Endothelial cell of umbilical vein (primary cell): ENCODE results near the gene IFRD2. TPM values are rescaled to one million over a fixed set of nuclear protein-coding genes. Genes with fewer than 3 reads are reported as not detected.

Experiments used
- BruUV-seq: library from RNA; stranded (reverse); fragments of 400-500 nt; replicated peaks from 2 replicates; lab custom pipeline; 2021; lab: Mats Ljungman, UMichigan
- CTCF ChIA-PET: fragments of 300-600, 350-600 bp; sonication (Branson Sonifier 250); formaldehyde crosslinking; loops from one replicate; lab custom pipeline; 2021; ENCODE audit warnings: antibody characterized with exemption, inconsistent platforms; lab: Charles Lee
- POLR2A ChIA-PET: fragments of 300-600, 350-600 bp; sonication (Branson Sonifier 250); formaldehyde crosslinking; loops from one replicate; lab custom pipeline; 2021; ENCODE audit warnings: antibody characterized with exemption, inconsistent platforms; lab: Charles Lee
- DNase-seq: peaks from one replicate; pipeline ENCODE4 v3.0.0-alpha.2; 2011; ENCODE audit warnings: low read depth, low spot score
- FAIRE-seq: peaks from 2 replicates; lab custom pipeline; 2011; peaks lifted over from hg19 to GRCh38; lab: Jason Lieb, UNC
- H2AFZ ChIP-seq: 2 replicates; pipeline ENCODE4 v1.6.0; 2012; ENCODE audit warnings: low read depth, low read length, control low read depth, inconsistent platforms
- H3K27ac ChIP-seq: 2 replicates; pipeline ENCODE4 v1.5.1; 2011; ENCODE audit warnings: low read depth, mild to moderate bottlenecking, control low read depth, low read length, moderate library complexity; ENCODE audit not compliant: insufficient read depth
- H3K27me3 ChIP-seq, 2 experiments: 2 replicates each; pipeline versions ENCODE4 v1.6.0 to v1.6.1; 2011; ENCODE audit warnings: low read length in 2 of 2, mixed read lengths in 1 of 2; ENCODE audit not compliant: control insufficient read depth in 2 of 2, insufficient read depth in 2 of 2
- H3K36me3 ChIP-seq, 2 experiments: 2 replicates in 1 of 2; 3 replicates in 1 of 2; pipeline ENCODE4 v1.5.1; 2011; ENCODE audit warnings: low read length in 2 of 2, mild to moderate bottlenecking in 1 of 2, moderate library complexity in 1 of 2; ENCODE audit not compliant: control insufficient read depth in 2 of 2, insufficient read depth in 2 of 2; ENCODE audit errors: extremely low read depth in 1 of 2
- H3K4me1 ChIP-seq: 3 replicates; pipeline ENCODE4 v1.5.1; 2011; ENCODE audit warnings: mild to moderate bottlenecking, low read length; ENCODE audit not compliant: control insufficient read depth, insufficient read depth; ENCODE audit errors: extremely low read depth
- H3K4me2 ChIP-seq: 2 replicates; pipeline ENCODE4 v1.6.1; 2011; ENCODE audit warnings: low read length, control low read depth, mixed read lengths; ENCODE audit not compliant: insufficient read depth
- H3K4me3 ChIP-seq, 3 experiments: fragments of 200-600 bp in 1 of 3; sonication (generic), shearing (Covaris generic) in 1 of 3; replicated peaks in 1 of 3; 2 replicates each; pipeline ENCODE4 v1.5.1; 2011 to 2016; ENCODE audit warnings: control low read depth in 3 of 3, low read length in 3 of 3, mild to moderate bottlenecking in 2 of 3, inconsistent platforms in 1 of 3, low read depth in 1 of 3, moderate library complexity in 1 of 3; ENCODE audit not compliant: insufficient read depth in 1 of 3
- H3K79me2 ChIP-seq: 2 replicates; pipeline ENCODE4 v1.6.0; 2012; ENCODE audit warnings: low read length, inconsistent platforms; ENCODE audit not compliant: control insufficient read depth, insufficient read depth
- H3K9ac ChIP-seq: replicated peaks from 2 replicates; pipeline ENCODE3; 2011; ENCODE audit warnings: low read length, control low read depth; ENCODE audit not compliant: insufficient read depth; ENCODE audit errors: extremely low read depth
- H3K9me1 ChIP-seq: replicated peaks from 3 replicates; pipeline ENCODE4 v1.6.0; 2011; ENCODE audit warnings: mild to moderate bottlenecking, low read length; ENCODE audit not compliant: control insufficient read depth, insufficient read depth; ENCODE audit errors: extremely low read depth
- H3K9me3 ChIP-seq: replicated peaks from 2 replicates; pipeline ENCODE4 v1.5.1; 2012; ENCODE audit warnings: low read length, inconsistent platforms; ENCODE audit not compliant: control insufficient read depth, insufficient read depth
- H4K20me1 ChIP-seq: replicated peaks from 2 replicates; pipeline ENCODE3; 2011; ENCODE audit warnings: mild to moderate bottlenecking, low read length; ENCODE audit not compliant: control insufficient read depth, insufficient read depth; ENCODE audit errors: extremely low read depth
- EZH2 ChIP-seq: IDR thresholded peaks from 2 replicates; pipeline ENCODE4 v1.6.1; 2012; ENCODE audit warnings: borderline replicate concordance, low read depth, mild to moderate bottlenecking, moderate library complexity, low read length, inconsistent platforms; ENCODE audit not compliant: severe bottlenecking
- GATA2 ChIP-seq: IDR thresholded peaks from 2 replicates; pipeline ENCODE4 v1.7.0; 2011; ENCODE audit warnings: low read depth, mild to moderate bottlenecking, moderate library complexity, mixed read lengths, low read length; ENCODE audit not compliant: insufficient read length, insufficient read depth
- JUN ChIP-seq: IDR thresholded peaks from 2 replicates; pipeline ENCODE4 v1.6.1; 2011; ENCODE audit warnings: borderline replicate concordance, low read depth; ENCODE audit not compliant: insufficient read length, insufficient read depth
- MAX ChIP-seq: IDR thresholded peaks from 2 replicates; pipeline ENCODE4 v1.6.1; 2011; ENCODE audit not compliant: insufficient read depth, insufficient read length
- MYC ChIP-seq: IDR thresholded peaks from one replicate; pipeline ENCODE4 v1.6.1; 2011; ENCODE audit warnings: mild to moderate bottlenecking, low read depth, low read length
- POLR2A ChIP-seq: IDR thresholded peaks from 2 replicates; pipeline ENCODE4 v1.6.1; 2012; ENCODE audit warnings: low read depth, mild to moderate bottlenecking, control low read depth, low read length
- POLR2AphosphoS5 ChIP-seq: IDR thresholded peaks from 2 replicates; pipeline ENCODE4 v1.6.1; 2012; ENCODE audit warnings: low read depth, mild to moderate bottlenecking, control low read depth, low read length, moderate library complexity; ENCODE audit not compliant: insufficient read depth
- dilution Hi-C: fragments of 300-500 bp; cut with MboI; formaldehyde crosslinking; loops from one replicate; pipeline ENCODE4 v1.15.0; 2019; ENCODE audit warnings: low sequenced_read_pairs; ENCODE audit not compliant: extremely low pct_ligation_motif_present
- intact Hi-C: fragments of 100-400 bp; cut with micrococcal nuclease; formaldehyde crosslinking; loops from one replicate; pipeline ENCODE4 v1.10.0; 2022
- polyA plus RNA-seq, 4 experiments: library from polyadenylated mRNA; depleted of rRNA in 3 of 4; stranded (reverse) in 3 of 4; unstranded in 1 of 4; fragments of >200 nt; gene quantifications; 2 replicates each; pipeline versions ENCODE4 v1.2.1 to v1.2.3, GENCODE V29; 2011 to 2012; ENCODE audit warnings: missing spikeins in 1 of 4
- total RNA-seq: library from RNA; stranded (reverse); gene quantifications from 2 replicates; pipeline ENCODE4 v1.2.3, GENCODE V29; 2021

The IFRD2 gene
- total and polyA plus RNA-seq, 2 donors (not counting 3 experiments of a cell fraction or from before 2014, with no cell fraction given), result 99.4 to 111 TPM

- H3K36me3 ChIP-seq, result no peaks in the 10 kb centered on the region
- peak; percentile 39 for DNase-seq
- no peak overlapping the region for H3K9ac ChIP-seq
- no peak overlapping the region for H3K27ac ChIP-seq
- H3K4me2 ChIP-seq, result no peak overlapping the region
- dilution Hi-C loops (no loop called here), intact Hi-C loops (loop anchor here (10.0 kb wide), 1 partner anchor 140 kb away; no protein-coding TSS in a partner anchor)
- H3K79me2 ChIP-seq, result no peaks in the 10 kb centered on the region
- no TSS peak for BruUV-seq
- H3K9me1 ChIP-seq, result no peaks in the 10 kb centered on the region
- H4K20me1 ChIP-seq, result no peaks in the 10 kb centered on the region
- peaks cover 3 to 6% of the 10 kb centered on the region in 2 experiments for H3K27me3 ChIP-seq
- TF ChIP-seq MYC (no peak), EZH2 (no peak), GATA2 (no peak)
- no peak overlapping the region for H3K4me3 ChIP-seq
- H3K9me3 ChIP-seq, result no peaks in the 10 kb centered on the region
- H2AFZ ChIP-seq, result no peak overlapping the region
- FAIRE-seq, result no peak
- H3K4me1 ChIP-seq, result peaks cover 11% of the 10 kb centered on the region
- ChIA-PET CTCF (interaction anchor here (0.8 to 2.3 kb wide), 5 partner anchors 10 to 70 kb away, joined by 3 to 16 read pairs (median 6); no protein-coding TSS in a partner anchor), POLR2A (interaction anchor here (0.6 to 2.4 kb wide), 2 partner anchors 29 to 69 kb away, joined by 3 to 14 read pairs; partner anchors contain the start of gene GNAI2)
Measured at GRCh38 chr3:50264383-50264963, 27.8 kb downstream of the IFRD2 start.

GRCh38 chr3:50263478-50264382 lies 28.5 kb downstream of the IFRD2 start:
- peaks cover 15% of the 10 kb centered on the region for H3K4me1 ChIP-seq

More at GRCh38 chr3:50263478-50264382, 28.5 kb downstream of the IFRD2 start:
- CTCF ChIA-PET, result interaction anchor here (0.6 to 2.3 kb wide), 9 partner anchors 13 to 82 kb away, joined by 3 to 16 read pairs (median 4); no protein-coding TSS in a partner anchor
- intact Hi-C loops, result loop anchor here (10.0 kb wide), 1 partner anchor 139 kb away; no protein-coding TSS in a partner anchor
- H3K36me3 ChIP-seq, result peaks cover 0 to 5% of the 10 kb centered on the region in 2 experiments
- no peak overlapping the region for H3K4me3 ChIP-seq
- BruUV-seq, result no TSS peak
- FAIRE-seq (no peak), DNase-seq (no peak)
- no peak overlapping the region for H2AFZ ChIP-seq
- TF ChIP-seq MAX (no peak), JUN (no peak), POLR2AphosphoS5 (no peak), EZH2 (no peak), GATA2 (no peak), POLR2A (no peak), MYC (no peak)
- no peak overlapping the region for H3K27ac ChIP-seq
- dilution Hi-C loops, result no loop called here
- no peaks in the 10 kb centered on the region for H4K20me1 ChIP-seq
- H3K9me1 ChIP-seq, result no peaks in the 10 kb centered on the region
- no peaks in the 10 kb centered on the region for H3K79me2 ChIP-seq
- POLR2A ChIA-PET, result interaction anchor here (0.6 to 2.4 kb wide), 5 partner anchors 28 to 72 kb away, joined by 3 to 16 read pairs (median 7); partner anchors contain the start of genes GNAI2 and SLC38A3
- H3K4me2 ChIP-seq, result no peak overlapping the region
- H3K9me3 ChIP-seq, result no peaks in the 10 kb centered on the region
- H3K9ac ChIP-seq, result no peak overlapping the region
- peaks cover 3 to 6% of the 10 kb centered on the region in 2 experiments for H3K27me3 ChIP-seq
